Activated naive CD4-positive, alpha-beta T cell treated with Interleukin-2 at 50 U/mL for 16 hours (primary cell): ENCODE measurements around the gene CLHC1.
"Not testable (repeated sequence)": the region's sequence is repeated elsewhere in the genome, so short reads cannot be mapped to it uniquely, and the experiment has no call there.

Source experiments
- DNase-seq: peaks from one replicate; pipeline ENCODE4 v3.0.0-alpha.2; 2020

The CLHC1 gene

GRCh38 chr2:55133467-55134315, 98.4 kb downstream of the CLHC1 start:
- DNase-seq = peak; percentile 38

- DNase-seq = no peak
Observed at GRCh38 chr2:55130849-55131248, 101.2 kb downstream of the CLHC1 start.

GRCh38 chr2:55126643-55127042, 105.5 kb downstream of the CLHC1 start:
- DNase-seq = not testable (repeated sequence)
